HS-27A (cell line): ENCODE data around the gene ZNF473.
"Not testable (repeated sequence)": the region's sequence is repeated elsewhere in the genome, so short reads cannot be mapped to it uniquely, and the experiment has no call there.

Experiments used
- DNase-seq: peaks from one replicate; pipeline ENCODE4 v3.0.0-alpha.2; 2012; ENCODE audit warnings: low read depth, missing footprints

Gene ZNF473

DNA sequence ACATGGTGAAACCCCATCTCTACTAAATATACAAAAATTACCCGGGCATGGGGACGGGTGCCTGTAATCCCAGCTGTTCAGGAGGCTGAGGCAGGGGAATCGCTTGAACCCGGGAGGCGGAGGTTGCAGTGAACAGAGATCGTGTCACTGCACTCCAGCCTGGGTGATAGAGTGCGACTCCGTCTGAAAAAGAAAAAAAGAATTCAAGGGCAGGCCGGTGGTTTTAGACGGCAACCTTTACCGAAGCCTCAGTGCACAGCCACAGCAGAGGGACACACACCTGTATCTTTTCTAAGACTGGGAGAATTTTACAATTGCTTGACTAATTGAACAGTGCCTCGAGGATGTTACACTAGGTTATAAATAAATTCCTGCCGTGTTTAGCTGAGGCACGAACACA lies 73.9 kb downstream of the ZNF473 start:
- not testable (repeated sequence) for DNase-seq

DNA sequence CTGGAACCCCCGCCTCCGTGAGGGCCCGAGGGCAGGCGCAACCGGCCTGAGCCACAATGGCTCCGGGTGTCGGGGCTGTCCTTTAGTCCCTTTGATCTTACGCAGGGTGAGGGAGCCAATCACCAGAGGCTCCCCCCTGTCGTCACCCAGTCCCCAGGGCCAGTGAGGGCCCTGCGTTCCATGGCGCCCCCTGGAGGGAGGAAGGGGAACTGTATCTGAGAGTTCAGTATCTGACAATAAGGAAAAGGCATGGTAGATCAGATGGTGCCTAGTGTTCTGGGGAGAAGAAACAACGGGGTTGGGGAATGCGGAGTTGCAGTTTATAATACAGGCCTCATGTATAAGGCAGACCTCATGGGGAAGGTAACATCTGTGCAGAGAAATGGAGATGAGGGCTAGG lies 75.1 kb downstream of the ZNF473 start:
- not testable (repeated sequence) for DNase-seq
